Pancreas (tissue), 10 donors: Measurements from ENCODE around the gene SPEG. TPM values are rescaled to one million over a fixed set of nuclear protein-coding genes. Genes with fewer than 3 reads are reported as not detected.
A peak's percentile ranks its signal among the peaks of the same experiment; 100 is the strongest.

Experiments
- ATAC-seq, 4 donors: fragments of 200-7000 bp; cut with Tn5 transposase; one replicate each; pipeline versions ENCODE4 v1.8.0 to v1.9.1; 2020; ENCODE audit warnings: mild to moderate bottlenecking in 4 of 4, moderate library complexity in 4 of 4
- DNase-seq, 6 donors: peaks; one replicate each; pipeline ENCODE4 v3.0.0-alpha.2; 2020
- FAIRE-seq: peaks from 2 replicates; lab custom pipeline; 2012; peaks lifted over from hg19 to GRCh38; lab: Jason Lieb, UNC
- H3K27ac ChIP-seq, 4 donors: fragments of 200-600 bp; sonication (generic); 1 replicate in 3 of 4; 2 replicates in 1 of 4; pipeline versions ENCODE4 v1.5.0 to v1.8.0; 2020
- H3K27me3 ChIP-seq, 4 donors: fragments of 200-600 bp; one replicate each; pipeline ENCODE4 v1.8.0; 2021
- H3K36me3 ChIP-seq, 3 donors: fragments of 200-600 bp; sonication (generic) in 1 of 3; one replicate each; pipeline versions ENCODE4 v1.5.0 to v1.8.0; 2020 to 2021
- H3K4me1 ChIP-seq, 3 donors: fragments of 200-600 bp; one replicate each; pipeline ENCODE4 v1.8.0; 2021
- H3K4me3 ChIP-seq, 4 donors: fragments of 200-600 bp; sonication (generic) in 2 of 4; one replicate each; pipeline versions ENCODE4 v1.5.0 to v1.8.0; 2020 to 2021
- H3K9me3 ChIP-seq, 4 donors: fragments of 200-600 bp; one replicate each; pipeline ENCODE4 v1.8.0; 2021
- WGBS, 2 donors: extraction: QIAGEN DNeasy Blood & Tissue Kit; methylation state at CpG; one replicate each; pipeline ENCODE4 v1.1.7; 2013; 5-methylcytosine and 5-hydroxymethylcytosine counted together
- intact Hi-C, 3 donors: fragments of 100-400 bp; cut with DNase I; formaldehyde crosslinking; loops; one replicate each; pipeline versions ENCODE4 v1.11.1 to v1.14.2; 2022
- polyA plus RNA-seq, 2 donors: library from polyadenylated mRNA; stranded (reverse); fragments of 200-250 nt; gene quantifications; one replicate each; pipeline ENCODE4 v1.2.3, GENCODE V29; 2013
- total RNA-seq, 6 donors: library from RNA; stranded (reverse); fragmentation: NEBNext Ultra II Directional in 4 of 6; extraction: Animal tissue kit (Norgen Biotek cat#: 25700) in 4 of 6; gene quantifications; one replicate each; pipeline versions ENCODE4 v1.2.1 to v1.2.4, GENCODE V29; 2021 to 2023
- TF ChIP-seq, protein P1 (sequence below), 4 donors: fragments of 200-600 bp; sonication (generic) in 3 of 4; IDR thresholded peaks; one replicate each; pipeline versions ENCODE4 v1.5.0 to v1.8.0; 2021; ENCODE audit warnings: antibody characterized with exemption in 4 of 4
- donor health status: healthy with polysubstance abuse.
- donor health status: DM: no; HTN: no; CAD: no; lungs with moderate emphysema.
- donor health status: DM: no; HTN: no; CAD: no.
- donor health status: control.
- donor health status: control.
- donor health status: Bipolar disorder and iron deficiency.
- donor health status: DM: yes; HTN: yes; CAD: no.
- donor health status: DM: no; HTN: no; CAD: no.
- donor health status: DM: no; HTN: no; CAD: no.
- donor health status: DM: yes; HTN: yes; CAD: no.

Gene SPEG
- total and polyA plus RNA-seq, 8 donors, result 2.6 to 33.3 (median 4.2) TPM

- peaks cover 0 to 35% (median 0%) of the 10 kb centered on the region in 4 donors for H3K27me3 ChIP-seq
- FAIRE-seq (no peak), DNase-seq (peak in 4 of 6 donors; percentile 29 to 78 (median 52)), ATAC-seq (peak; percentile 41 to 77 (median 66))
- no peak overlapping the region for H3K4me3 ChIP-seq
- WGBS, 2 donors, result 13 to 15% methylated on average over 6 of the region's 6 CpGs
- H3K36me3 ChIP-seq, result no peaks in the 10 kb centered on the region
- intact Hi-C loops, result loop anchor here in 2 of 3 donors (5.0 kb wide), 2 partner anchors 50 to 120 kb away; no protein-coding TSS in a partner anchor
- no peaks in the 10 kb centered on the region for H3K9me3 ChIP-seq
- no peaks in the 10 kb centered on the region for H3K4me1 ChIP-seq
- TF ChIP-seq, protein P1, sequence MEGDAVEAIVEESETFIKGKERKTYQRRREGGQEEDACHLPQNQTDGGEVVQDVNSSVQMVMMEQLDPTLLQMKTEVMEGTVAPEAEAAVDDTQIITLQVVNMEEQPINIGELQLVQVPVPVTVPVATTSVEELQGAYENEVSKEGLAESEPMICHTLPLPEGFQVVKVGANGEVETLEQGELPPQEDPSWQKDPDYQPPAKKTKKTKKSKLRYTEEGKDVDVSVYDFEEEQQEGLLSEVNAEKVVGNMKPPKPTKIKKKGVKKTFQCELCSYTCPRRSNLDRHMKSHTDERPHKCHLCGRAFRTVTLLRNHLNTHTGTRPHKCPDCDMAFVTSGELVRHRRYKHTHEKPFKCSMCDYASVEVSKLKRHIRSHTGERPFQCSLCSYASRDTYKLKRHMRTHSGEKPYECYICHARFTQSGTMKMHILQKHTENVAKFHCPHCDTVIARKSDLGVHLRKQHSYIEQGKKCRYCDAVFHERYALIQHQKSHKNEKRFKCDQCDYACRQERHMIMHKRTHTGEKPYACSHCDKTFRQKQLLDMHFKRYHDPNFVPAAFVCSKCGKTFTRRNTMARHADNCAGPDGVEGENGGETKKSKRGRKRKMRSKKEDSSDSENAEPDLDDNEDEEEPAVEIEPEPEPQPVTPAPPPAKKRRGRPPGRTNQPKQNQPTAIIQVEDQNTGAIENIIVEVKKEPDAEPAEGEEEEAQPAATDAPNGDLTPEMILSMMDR (IDR thresholded peaks at IDR 0.05), result no peak
- no peak overlapping the region for H3K27ac ChIP-seq
These were observed 92.4 kb downstream of the SPEG start for GRCh38 chr2:219527076-219527394.

- Histone ChIP-seq H3K27ac (no peak overlapping the region), H3K27me3 (peaks cover 0 to 35% (median 0%) of the 10 kb centered on the region in 4 donors), H3K4me1 (no peaks in the 10 kb centered on the region), H3K4me3 (no peak overlapping the region), H3K36me3 (no peaks in the 10 kb centered on the region), H3K9me3 (no peaks in the 10 kb centered on the region)
- WGBS, 2 donors, result 27 to 44% methylated on average over 5 of the region's 5 CpGs
- no peak for DNase-seq
- intact Hi-C loops, result loop anchor here in 2 of 3 donors (5.0 kb wide), 2 partner anchors 50 to 120 kb away; no protein-coding TSS in a partner anchor
- FAIRE-seq, result no peak
- TF ChIP-seq, protein P1 (IDR thresholded peaks at IDR 0.05), result no peak
- no peak for ATAC-seq
These were observed 92.8 kb downstream of the SPEG start for GRCh38 chr2:219527472-219527871.

GRCh38 chr2:219530048-219530963 is 95.7 kb downstream of the SPEG start:
- ATAC-seq (peak; percentile 94 to 98 (median 95)), DNase-seq (peak; percentile 77 to 97 (median 89)), FAIRE-seq (no peak)
- intact Hi-C loops, result loop anchor here in 2 of 3 donors (5.0 to 10.0 kb wide), 3 partner anchors 63 to 114 kb away; no protein-coding TSS in a partner anchor
- Histone ChIP-seq H3K4me1 (no peaks in the 10 kb centered on the region), H3K4me3 (no peak overlapping the region), H3K27ac (no peak overlapping the region), H3K9me3 (no peaks in the 10 kb centered on the region), H3K27me3 (peaks cover 0 to 17% (median 0%) of the 10 kb centered on the region in 4 donors), H3K36me3 (no peaks in the 10 kb centered on the region)
- WGBS, 2 donors, result 13 to 18% methylated on average over 20 to 21 of the region's 21 CpGs
- TF ChIP-seq, protein P1 (IDR thresholded peaks at IDR 0.05), result peak; percentile 93 to 99 (median 95)

DNA sequence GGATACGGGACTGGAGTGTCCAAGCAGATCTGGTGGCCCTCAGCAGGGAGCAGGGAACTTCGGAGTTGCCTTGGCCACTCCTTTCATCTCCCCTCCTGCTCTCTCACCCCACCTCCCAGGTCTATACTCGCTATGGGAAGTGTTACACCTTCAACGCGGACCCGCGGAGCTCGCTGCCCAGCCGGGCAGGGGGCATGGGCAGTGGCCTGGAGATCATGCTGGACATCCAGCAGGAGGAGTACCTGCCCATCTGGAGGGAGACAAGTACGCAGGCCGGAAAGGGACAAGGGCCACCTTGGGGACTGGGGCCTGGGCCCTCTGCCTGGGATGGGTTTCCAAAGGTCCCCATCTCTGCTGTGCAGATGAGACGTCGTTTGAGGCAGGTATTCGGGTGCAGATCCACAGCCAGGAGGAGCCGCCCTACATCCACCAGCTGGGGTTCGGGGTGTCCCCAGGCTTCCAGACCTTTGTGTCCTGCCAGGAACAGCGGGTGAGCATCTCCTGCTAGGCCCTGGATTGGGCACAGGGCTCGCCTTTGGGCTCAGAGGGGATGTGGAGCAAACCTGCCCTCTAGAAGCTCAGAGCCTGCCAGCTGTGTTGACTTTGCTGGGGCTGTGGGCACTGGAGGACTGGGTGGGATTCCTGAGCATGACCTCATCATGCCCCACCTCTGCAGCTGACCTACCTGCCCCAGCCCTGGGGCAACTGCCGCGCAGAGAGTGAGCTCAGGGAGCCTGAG is 97.2 kb downstream of the SPEG start:
- ATAC-seq (no peak), FAIRE-seq (no peak), DNase-seq (no peak)
- Histone ChIP-seq H3K9me3 (no peaks in the 10 kb centered on the region), H3K36me3 (no peaks in the 10 kb centered on the region), H3K4me3 (no peak overlapping the region), H3K27ac (no peak overlapping the region), H3K4me1 (no peaks in the 10 kb centered on the region), H3K27me3 (peaks cover 0 to 17% (median 0%) of the 10 kb centered on the region in 4 donors)
- TF ChIP-seq, protein P1 (IDR thresholded peaks at IDR 0.05), result no peak
- WGBS, 2 donors, result 58 to 61% methylated on average over 20 of the region's 20 CpGs
- intact Hi-C loops, result loop anchor here in 2 of 3 donors (5.0 to 10.0 kb wide), 3 partner anchors 65 to 113 kb away; no protein-coding TSS in a partner anchor
